K562 treated with DMSO at 1 percent for 48 hours (cell line): ENCODE data around the gene CDC25A. TPM values are rescaled to one million over a fixed set of nuclear protein-coding genes. Genes with fewer than 3 reads are reported as not detected.

Source experiments
- total RNA-seq: library from RNA; unstranded; fragments of 300-600 nt; gene quantifications from 2 replicates; pipeline ENCODE4 v1.2.3, GENCODE V29; 2022; ENCODE audit warnings: low replicate concordance; ENCODE audit errors: extremely low read depth

Gene CDC25A
- total RNA-seq: not detected in 2 replicates

GRCh38 chr3:48188266-48189201 lies at the start of gene CDC25A:
CDC25A (minus strand) TSS chr3:48188417; CDS start chr3:48187947, 470 bp downstream.

GRCh38 chr3:48222616-48223513 lies 34.6 kb upstream of the CDC25A start, which contains the start of gene CAMP:
CAMP (plus strand) TSS chr3:48223495; CDS start chr3:48223512, 17 bp downstream.

Other genes starting within 250 kb of the CDC25A start
- 212 TPM in 1 of 2 replicates, not detected in the other for gene MAP4, start 172.0 kb downstream of the CDC25A start, total RNA-seq
- gene CAMP, start 35.1 kb upstream of the CDC25A start, total RNA-seq: not detected in 2 replicates
- gene ZNF589, start 52.7 kb upstream of the CDC25A start, total RNA-seq: not detected in 2 replicates
- gene NME6, start 113.0 kb upstream of the CDC25A start, total RNA-seq: not detected in 2 replicates
- not detected in 2 replicates for gene SPINK8, start 145.2 kb upstream of the CDC25A start, total RNA-seq
- not detected in 2 replicates for gene FBXW12, start 183.8 kb upstream of the CDC25A start, total RNA-seq
- 67.8 TPM in 1 of 2 replicates, not detected in the other for gene PLXNB1, start 241.7 kb upstream of the CDC25A start, total RNA-seq